Muscle of arm (tissue), 12 donors: ENCODE results near the gene ZBTB7B. TPM values are rescaled to one million over a fixed set of nuclear protein-coding genes. Genes with fewer than 3 reads are reported as not detected.
A peak's percentile ranks its signal among the peaks of the same experiment; 100 is the strongest.
"Not testable (repeated sequence)": the region's sequence is repeated elsewhere in the genome, so short reads cannot be mapped to it uniquely, and the experiment has no call there.

Experiments used
- DNase-seq: peaks from one replicate; pipeline ENCODE4 v3.0.0-alpha.2; 2013
- polyA plus RNA-seq, 12 donors: library from polyadenylated mRNA; unstranded; fragments of 120-200 nt; gene quantifications; one replicate each; pipeline ENCODE4 v1.2.1, GENCODE V29; 2013; ENCODE audit not compliant: insufficient read length in 12 of 12

ZBTB7B gene
- polyA plus RNA-seq, 12 donors: 3.9 to 32.4 (median 8.5) TPM; not detected in 1

GRCh38 chr1:154967331-154967950 is 35.2 kb upstream of the ZBTB7B start:
- no peak for DNase-seq

- no peak for DNase-seq
These were observed 33.9 kb upstream of the ZBTB7B start for GRCh38 chr1:154968731-154969130.

GRCh38 chr1:154969246-154969645 is 33.4 kb upstream of the ZBTB7B start:
- DNase-seq: no peak

GRCh38 chr1:154969860-154970452 is 32.6 kb upstream of the ZBTB7B start:
- peak; percentile 51 for DNase-seq

GRCh38 chr1:154970631-154971340 is 31.8 kb upstream of the ZBTB7B start, which contains the start of gene SHC1:
TSS of gene SHC1 (minus strand) at chr1:154970747. CDS start at chr1:154970526, 221 bp downstream.
- peak; percentile 97 for DNase-seq

GRCh38 chr1:154971341-154971998 is 31.1 kb upstream of the ZBTB7B start:
- DNase-seq: no peak

- DNase-seq: no peak
These were observed 30.4 kb upstream of the ZBTB7B start for GRCh38 chr1:154972213-154972516.

GRCh38 chr1:154972517-154973343 is 29.9 kb upstream of the ZBTB7B start:
- peak; percentile 32 for DNase-seq

- peak; percentile 94 for DNase-seq
These were observed 29.1 kb upstream of the ZBTB7B start for GRCh38 chr1:154973344-154974101.

- peak; percentile 99 for DNase-seq
These were observed 28.3 kb upstream of the ZBTB7B start, which contains the start of gene CKS1B for GRCh38 chr1:154974102-154974807. TSS of gene CKS1B (plus strand) at chr1:154974681. CDS start at chr1:154974746, 65 bp downstream.

- peak; percentile 99 for DNase-seq
These were observed 27.7 kb upstream of the ZBTB7B start for GRCh38 chr1:154974808-154975408.

- DNase-seq: peak; percentile 51
These were observed 27.1 kb upstream of the ZBTB7B start for GRCh38 chr1:154975409-154976059.

GRCh38 chr1:154977762-154978161 is 24.8 kb upstream of the ZBTB7B start:
- DNase-seq: not testable (repeated sequence)

- no peak for DNase-seq
These were observed 24.2 kb upstream of the ZBTB7B start for GRCh38 chr1:154978360-154978759.

GRCh38 chr1:154982341-154982740 is 20.3 kb upstream of the ZBTB7B start:
- no peak for DNase-seq

GRCh38 chr1:154982897-154983648 is 19.5 kb upstream of the ZBTB7B start, which contains the start of gene FLAD1:
TSS of gene FLAD1 (plus strand) at chr1:154983344. CDS start at chr1:154983695, 351 bp downstream.
- peak; percentile 99 for DNase-seq

GRCh38 chr1:154983776-154984466 is 18.7 kb upstream of the ZBTB7B start:
- DNase-seq: no peak

- DNase-seq: not testable (repeated sequence)
These were observed 15.9 kb upstream of the ZBTB7B start for GRCh38 chr1:154986736-154987135.
